SH-SY5Y (cell line): ENCODE data around the gene FAM117B.

Source experiments
- GATA2 ChIP-seq: IDR thresholded peaks from 2 replicates; pipeline ENCODE4 v1.6.1; 2011; ENCODE audit warnings: mild to moderate bottlenecking, low read depth, low read length
- GATA3 ChIP-seq: IDR thresholded peaks from 2 replicates; pipeline ENCODE4 v1.6.1; 2011; ENCODE audit warnings: low read depth, mild to moderate bottlenecking, low read length, moderate library complexity

- TF ChIP-seq GATA2 (no peak), GATA3 (no peak)
These were observed 123.4 kb downstream of the FAM117B start for GRCh38 chr2:202758128-202758527.
